Neuronal stem cell (in vitro differentiated cells): Measurements from ENCODE around the gene TESMIN.

Experiments
- DNase-seq: peaks from one replicate; pipeline ENCODE4 v3.0.0-alpha.2; 2013; ENCODE audit warnings: low spot score
- H2AFZ ChIP-seq: one replicate; pipeline ENCODE4 v1.6.1; 2013; ENCODE audit warnings: mild to moderate bottlenecking, low read length, inconsistent platforms
- H2AK5ac ChIP-seq: 2 replicates; pipeline ENCODE4 v1.6.1; 2013; ENCODE audit warnings: low read depth, mild to moderate bottlenecking, inconsistent platforms, low read length, moderate library complexity, mixed read lengths
- H2BK120ac ChIP-seq: 2 replicates; pipeline ENCODE4 v1.6.1; 2013; ENCODE audit warnings: low read depth, mild to moderate bottlenecking, inconsistent platforms, low read length, moderate library complexity, mixed read lengths
- H2BK12ac ChIP-seq: one replicate; pipeline ENCODE4 v1.6.1; 2013; ENCODE audit warnings: low read length, inconsistent platforms
- H2BK15ac ChIP-seq: 2 replicates; pipeline ENCODE4 v1.6.1; 2013; ENCODE audit warnings: mild to moderate bottlenecking, low read length, inconsistent platforms, mixed read lengths
- H2BK5ac ChIP-seq: one replicate; pipeline ENCODE4 v1.6.1; 2013; ENCODE audit warnings: inconsistent platforms, mild to moderate bottlenecking, low read length, moderate library complexity
- H3K14ac ChIP-seq: one replicate; pipeline ENCODE4 v1.6.1; 2013; ENCODE audit warnings: low read length, inconsistent platforms
- H3K18ac ChIP-seq: 2 replicates; pipeline ENCODE4 v1.6.1; 2013; ENCODE audit warnings: low read length, inconsistent platforms
- H3K23ac ChIP-seq: 2 replicates; pipeline ENCODE4 v1.6.1; 2013; ENCODE audit warnings: low read depth, mild to moderate bottlenecking, mixed read lengths, low read length, inconsistent platforms; ENCODE audit not compliant: poor library complexity
- H3K27ac ChIP-seq: replicated peaks from 3 replicates; pipeline ENCODE4 v1.5.1; 2013; ENCODE audit warnings: low read length, inconsistent platforms
- H3K27me3 ChIP-seq, 3 experiments: 2 replicates each; pipeline ENCODE4 v1.6.1; 2013; ENCODE audit warnings: low read length in 3 of 3, mild to moderate bottlenecking in 2 of 3, inconsistent platforms in 1 of 3, low read depth in 1 of 3, mixed read lengths in 1 of 3, moderate library complexity in 1 of 3; ENCODE audit not compliant: control insufficient read depth in 3 of 3, insufficient read depth in 3 of 3
- H3K36me3 ChIP-seq, 2 donors: replicated peaks in 1 of 2; 2 replicates each; pipeline ENCODE4 v1.6.1; 2013; ENCODE audit warnings: low read length in 2 of 2; ENCODE audit not compliant: control insufficient read depth in 2 of 2, insufficient read depth in 2 of 2
- H3K4ac ChIP-seq: 2 replicates; pipeline ENCODE4 v1.6.1; 2013; ENCODE audit warnings: inconsistent platforms, mild to moderate bottlenecking, low read length, moderate library complexity
- H3K4me1 ChIP-seq, 2 donors: 1 replicate in 1 of 2; 2 replicates in 1 of 2; pipeline ENCODE4 v1.6.1; 2013; ENCODE audit warnings: low read length in 2 of 2, low read depth in 1 of 2; ENCODE audit not compliant: control insufficient read depth in 2 of 2, insufficient read depth in 1 of 2
- H3K4me2 ChIP-seq: one replicate; pipeline ENCODE4 v1.6.1; 2013; ENCODE audit warnings: mild to moderate bottlenecking, low read length, inconsistent platforms; ENCODE audit not compliant: insufficient read depth, poor library complexity, severe bottlenecking
- H3K4me3 ChIP-seq, 2 donors: 2 replicates each; pipeline ENCODE4 v1.5.1; 2013; ENCODE audit warnings: low read length in 2 of 2, mild to moderate bottlenecking in 2 of 2, inconsistent platforms in 1 of 2, moderate library complexity in 1 of 2
- H3K79me1 ChIP-seq: one replicate; pipeline ENCODE4 v1.6.1; 2013; ENCODE audit warnings: low read depth, mild to moderate bottlenecking, inconsistent platforms, low read length, moderate library complexity
- H3K9ac ChIP-seq: one replicate; pipeline ENCODE4 v1.6.1; 2013; ENCODE audit warnings: mild to moderate bottlenecking, low read depth, low read length, inconsistent platforms; ENCODE audit not compliant: poor library complexity
- H3K9me3 ChIP-seq, 2 donors: replicated peaks in 1 of 2; 2 replicates each; pipeline versions ENCODE3 to v1.6.1; 2013; ENCODE audit warnings: low read length in 2 of 2, mild to moderate bottlenecking in 2 of 2, inconsistent platforms in 1 of 2, low read depth in 1 of 2, mixed read lengths in 1 of 2, moderate library complexity in 1 of 2; ENCODE audit not compliant: control insufficient read depth in 2 of 2, insufficient read depth in 1 of 2
- H4K8ac ChIP-seq: one replicate; pipeline ENCODE4 v1.6.1; 2013; ENCODE audit warnings: low read depth, mild to moderate bottlenecking, inconsistent platforms, low read length, moderate library complexity
- H4K91ac ChIP-seq: one replicate; pipeline ENCODE4 v1.6.1; 2013; ENCODE audit warnings: low read length, low read depth, mild to moderate bottlenecking, inconsistent platforms; ENCODE audit not compliant: poor library complexity
- WGBS, 2 donors: extraction: QIAGEN DNeasy Blood & Tissue Kit; methylation state at CpG; one replicate each; pipeline ENCODE4 v1.1.7; 2013; ENCODE audit warnings: missing lambda C conversion rate in 2 of 2, mixed read lengths in 1 of 2; ENCODE audit not compliant: insufficient read length in 2 of 2, insufficient replicate concordance in 1 of 2; ENCODE audit errors: extremely low coverage in 2 of 2; 5-methylcytosine and 5-hydroxymethylcytosine counted together

The TESMIN gene

GRCh38 chr11:68750195-68751003 lies 921 bp downstream of the TESMIN start:
- Histone ChIP-seq H3K36me3 (no peaks in the 10 kb centered on the region), H3K23ac (peak overlapping the region; percentile 58), H3K27ac (no peak overlapping the region), H2BK120ac (peak overlapping the region; percentile 5), H3K4me1 (peaks cover 5 to 20% of the 10 kb centered on the region in 2 donors), H2AK5ac (peak overlapping the region; percentile 54), H3K4me3 (peak overlapping the region in 1 of 2 donors; percentile 71), H3K14ac (peak overlapping the region; percentile 79), H2BK15ac (peak overlapping the region; percentile 93), H4K8ac (peak overlapping the region; percentile 26), H2BK5ac (no peak overlapping the region), H2AFZ (peak overlapping the region; percentile 84), H3K4ac (no peak overlapping the region), H3K27me3 (peaks cover 0 to 11% (median 0%) of the 10 kb centered on the region in 3 experiments), H3K18ac (peak overlapping the region; percentile 92), H2BK12ac (no peak overlapping the region), H3K4me2 (peak overlapping the region; percentile 76), H3K9me3 (no peaks in the 10 kb centered on the region), H3K9ac (no peak overlapping the region), H3K79me1 (no peaks in the 10 kb centered on the region), H4K91ac (no peak overlapping the region)
- peak; percentile 23 for DNase-seq
- no CpG with 5 or more reads among the region's 76 CpGs for WGBS, 2 donors

GRCh38 chr11:68749229-68750123 lies 1.8 kb downstream of the TESMIN start:
- no peak overlapping the region for H2BK12ac ChIP-seq
- no peak overlapping the region for H3K23ac ChIP-seq
- H2BK120ac ChIP-seq, result peak overlapping the region; percentile 5
- H3K4me2 ChIP-seq, result no peak overlapping the region
- H3K79me1 ChIP-seq, result no peaks in the 10 kb centered on the region
- no peak overlapping the region for H2BK5ac ChIP-seq
- no peak overlapping the region for H4K8ac ChIP-seq
- peak overlapping the region; percentile 84 for H2AFZ ChIP-seq
- no peak overlapping the region for H3K4ac ChIP-seq
- peaks cover 0 to 11% (median 0%) of the 10 kb centered on the region in 3 experiments for H3K27me3 ChIP-seq
- peak overlapping the region; percentile 92 for H3K18ac ChIP-seq
- H3K4me1 ChIP-seq, result peaks cover 6 to 20% of the 10 kb centered on the region in 2 donors
- no peak overlapping the region for H3K9ac ChIP-seq
- peak; percentile 15 for DNase-seq
- no peak overlapping the region for H2AK5ac ChIP-seq
- WGBS, 2 donors, result no CpG with 5 or more reads among the region's 20 CpGs
- peak overlapping the region; percentile 93 for H2BK15ac ChIP-seq
- no peak overlapping the region for H3K27ac ChIP-seq
- H4K91ac ChIP-seq, result no peak overlapping the region
- H3K9me3 ChIP-seq, result no peaks in the 10 kb centered on the region
- H3K36me3 ChIP-seq, result no peaks in the 10 kb centered on the region
- peak overlapping the region in 1 of 2 donors; percentile 7 for H3K4me3 ChIP-seq
- no peak overlapping the region for H3K14ac ChIP-seq

GRCh38 chr11:68748061-68748460 lies 3.3 kb downstream of the TESMIN start:
- Histone ChIP-seq H3K18ac (no peak overlapping the region), H3K4ac (no peak overlapping the region), H3K79me1 (no peaks in the 10 kb centered on the region), H3K4me3 (no peak overlapping the region), H2BK5ac (no peak overlapping the region), H3K9ac (no peak overlapping the region), H4K91ac (no peak overlapping the region), H3K27me3 (peaks cover 0 to 11% (median 0%) of the 10 kb centered on the region in 3 experiments), H3K4me2 (no peak overlapping the region), H3K36me3 (no peaks in the 10 kb centered on the region), H4K8ac (no peak overlapping the region), H3K23ac (no peak overlapping the region), H3K9me3 (no peaks in the 10 kb centered on the region), H2AK5ac (no peak overlapping the region), H2BK120ac (no peak overlapping the region), H2BK12ac (no peak overlapping the region), H3K27ac (no peak overlapping the region), H2AFZ (no peak overlapping the region), H2BK15ac (no peak overlapping the region), H3K14ac (no peak overlapping the region), H3K4me1 (peaks cover 8 to 20% of the 10 kb centered on the region in 2 donors)
- WGBS, 2 donors, result no CpG with 5 or more reads among the region's 2 CpGs
- no peak for DNase-seq

GRCh38 chr11:68743539-68743938 lies 7.8 kb downstream of the TESMIN start:
- Histone ChIP-seq H2AFZ (no peak overlapping the region), H3K9me3 (no peaks in the 10 kb centered on the region), H2BK12ac (no peak overlapping the region), H3K27me3 (no peaks in the 10 kb centered on the region), H2BK120ac (no peak overlapping the region), H3K79me1 (no peaks in the 10 kb centered on the region), H3K4me1 (peaks cover 10 to 17% of the 10 kb centered on the region in 2 donors), H3K4me2 (no peak overlapping the region), H3K4me3 (no peak overlapping the region), H3K36me3 (no peaks in the 10 kb centered on the region), H3K14ac (no peak overlapping the region), H4K8ac (no peak overlapping the region), H3K18ac (no peak overlapping the region), H2AK5ac (no peak overlapping the region), H3K9ac (no peak overlapping the region), H2BK5ac (no peak overlapping the region), H2BK15ac (no peak overlapping the region), H4K91ac (no peak overlapping the region), H3K4ac (no peak overlapping the region), H3K27ac (no peak overlapping the region), H3K23ac (no peak overlapping the region)
- no peak for DNase-seq
- no CpG with 5 or more reads among the region's 3 CpGs for WGBS, 2 donors
